A549 (cell line): ENCODE results near the gene OR10A4. TPM values are rescaled to one million over a fixed set of nuclear protein-coding genes. Genes with fewer than 3 reads are reported as not detected.
"Not testable (repeated sequence)": the region's sequence is repeated elsewhere in the genome, so short reads cannot be mapped to it uniquely, and the experiment has no call there.

Experiments
- ATAC-seq, 2 experiments: fragments of 200-7000 bp in 1 of 2; fragments of >200 bp in 1 of 2; cut with Nextera tagmentation in 1 of 2; cut with Tn5 transposase in 1 of 2; 3 replicates each; pipeline versions ENCODE4 v1.8.0 to v1.9.1; 2018 to 2020; ENCODE audit warnings: mild to moderate bottlenecking in 1 of 2, moderate library complexity in 1 of 2
- CTCF ChIA-PET: fragments of 300-600 bp; sonication (Branson Sonifier 250); formaldehyde crosslinking; extraction: SDS; loops from one replicate; lab custom pipeline; 2021; ENCODE audit warnings: antibody characterized with exemption, inconsistent platforms; lab: Yijun Ruan, JAX
- POLR2A ChIA-PET: fragments of 350-600 bp; formaldehyde crosslinking; extraction: SDS; loops from one replicate; lab custom pipeline; 2021; ENCODE audit warnings: antibody characterized with exemption, inconsistent platforms; lab: Yijun Ruan, JAX
- DNase-seq, 2 experiments: peaks; one replicate each; pipeline versions ENCODE4 v3.0.0 to v3.0.0-alpha.2; 2011 to 2016; ENCODE audit warnings: low read depth in 1 of 2, low spot score in 1 of 2
- FAIRE-seq: peaks from 2 replicates; lab custom pipeline; 2011; peaks lifted over from hg19 to GRCh38; lab: Jason Lieb, UNC
- H3K27ac ChIP-seq, 2 experiments: fragments of >200 bp; sonication (Bioruptor Twin); formaldehyde crosslinking; 3 replicates each; pipeline ENCODE4 v1.5.1; 2016 to 2017
- H3K4me1 ChIP-seq: fragments of >200 bp; sonication (Bioruptor Twin); formaldehyde crosslinking; 3 replicates; pipeline ENCODE4 v1.6.1; 2016
- H3K4me2 ChIP-seq: fragments of >200 bp; sonication (Bioruptor Twin); formaldehyde crosslinking; 3 replicates; pipeline ENCODE4 v1.6.1; 2016
- H3K4me3 ChIP-seq: fragments of >200 bp; sonication (Bioruptor Twin); formaldehyde crosslinking; 3 replicates; pipeline ENCODE4 v1.5.1; 2016
- H3K9me3 ChIP-seq: fragments of >200 bp; sonication (Bioruptor Twin); formaldehyde crosslinking; 3 replicates; pipeline ENCODE4 v1.6.1; 2016
- CBX8 ChIP-seq: fragments of 200-600 bp; sonication (generic); IDR thresholded peaks from 2 replicates; pipeline ENCODE4 v1.6.1; 2016
- CEBPB ChIP-seq, 2 experiments: fragments of >200 bp in 1 of 2; sonication (Bioruptor Twin) in 1 of 2; formaldehyde crosslinking in 1 of 2; IDR thresholded peaks; 2 replicates each; pipeline ENCODE4 v1.6.1; 2012 to 2016
- EHF ChIP-seq: fragments of 250-450 bp; sonication (Bioruptor Pico); IDR thresholded peaks from 2 replicates; pipeline ENCODE4 v1.5.0; 2020; ENCODE audit warnings: mild to moderate bottlenecking
- EHMT2 ChIP-seq: fragments of 200-600 bp; sonication (generic); IDR thresholded peaks from 2 replicates; pipeline ENCODE4 v1.6.1; 2016; ENCODE audit warnings: antibody characterized with exemption, low read depth, mild to moderate bottlenecking, moderate library complexity
- FOSL2 ChIP-seq, 2 experiments: fragments of 450-650 bp in 1 of 2; fragments of >200 bp in 1 of 2; sonication (Bioruptor Twin) in 1 of 2; formaldehyde crosslinking; IDR thresholded peaks; 2 replicates each; pipeline versions ENCODE4 v1.5.0 to v1.6.1; 2016 to 2020; ENCODE audit warnings: mild to moderate bottlenecking in 1 of 2, moderate library complexity in 1 of 2
- FOXS1 ChIP-seq: fragments of 250-450 bp; sonication (Bioruptor Pico); IDR thresholded peaks from 2 replicates; pipeline ENCODE4 v1.5.0; 2020; ENCODE audit warnings: mild to moderate bottlenecking, moderate library complexity
- GATA3 ChIP-seq: IDR thresholded peaks from 2 replicates; pipeline ENCODE4 v1.6.1; 2012; ENCODE audit warnings: borderline replicate concordance
- HOXA7 ChIP-seq: fragments of 250-450 bp; sonication (Bioruptor Pico); IDR thresholded peaks from 2 replicates; pipeline ENCODE4 v1.5.0; 2020; ENCODE audit warnings: mild to moderate bottlenecking, moderate library complexity
- HOXB13 ChIP-seq: fragments of 250-450 bp; sonication (Bioruptor Pico); IDR thresholded peaks from 2 replicates; pipeline ENCODE4 v1.5.0; 2020; ENCODE audit warnings: low read depth, mild to moderate bottlenecking, moderate library complexity
- HOXB5 ChIP-seq: fragments of 250-450 bp; sonication (Bioruptor Pico); IDR thresholded peaks from 2 replicates; pipeline ENCODE4 v1.5.0; 2020; ENCODE audit warnings: mild to moderate bottlenecking, moderate library complexity
- JUNB ChIP-seq: fragments of >200 bp; sonication (Bioruptor Twin); formaldehyde crosslinking; IDR thresholded peaks from 2 replicates; pipeline ENCODE4 v1.6.1; 2016
- KDM1A ChIP-seq: fragments of 200-600 bp; sonication (generic); IDR thresholded peaks from 2 replicates; pipeline ENCODE4 v1.6.1; 2016; ENCODE audit warnings: low read depth, mild to moderate bottlenecking
- KDM5A ChIP-seq: fragments of 200-600 bp; sonication (generic); IDR thresholded peaks from 2 replicates; pipeline ENCODE4 v1.6.1; 2016; ENCODE audit warnings: antibody characterized with exemption, mild to moderate bottlenecking
- MAFK ChIP-seq: fragments of 450-650 bp; IDR thresholded peaks from 2 replicates; pipeline ENCODE4 v1.6.1; 2014; ENCODE audit not compliant: partially characterized antibody
- MYC ChIP-seq: IDR thresholded peaks from 2 replicates; pipeline ENCODE4 v1.6.1; 2012; ENCODE audit warnings: mild to moderate bottlenecking, inconsistent platforms, low read length, improper control_type of control experiment, borderline replicate concordance
- PHF8 ChIP-seq: fragments of 200-600 bp; sonication (generic); IDR thresholded peaks from 2 replicates; pipeline ENCODE4 v1.6.1; 2016; ENCODE audit warnings: low read depth, mild to moderate bottlenecking, antibody characterized with exemption, moderate library complexity, borderline replicate concordance
- POLR2A ChIP-seq: IDR thresholded peaks from 2 replicates; pipeline ENCODE4 v1.6.1; 2012; ENCODE audit warnings: mild to moderate bottlenecking, low read length
- POLR2AphosphoS2 ChIP-seq: conservative IDR thresholded peaks from 2 replicates; pipeline ENCODE4 v1.6.1; 2012; ENCODE audit warnings: low read length, improper control_type of control experiment, inconsistent platforms
- RCOR1 ChIP-seq: fragments of 150-350 bp; IDR thresholded peaks from 2 replicates; pipeline ENCODE4 v1.6.1; 2014; ENCODE audit warnings: antibody characterized with exemption, low read length, low read depth
- SREBF2 ChIP-seq: fragments of 450-650 bp; IDR thresholded peaks from 2 replicates; pipeline ENCODE4 v1.6.1; 2014; ENCODE audit warnings: mild to moderate bottlenecking, moderate library complexity
- TP53 ChIP-seq: fragments of 250-450 bp; sonication (Bioruptor Pico); IDR thresholded peaks from 2 replicates; pipeline ENCODE4 v1.5.0; 2021; ENCODE audit warnings: mild to moderate bottlenecking, moderate library complexity
- WGBS: methylation state at CpG from one replicate; pipeline ENCODE4 v1.1.6; 2017; ENCODE audit errors: missing lambda C conversion rate; 5-methylcytosine and 5-hydroxymethylcytosine counted together
- polyA plus RNA-seq, 4 experiments: library from polyadenylated mRNA; depleted of rRNA in 3 of 4; stranded (reverse); fragments of >200 nt; fragmentation: RNase III in 1 of 4; extraction: RNeasy Plus Mini Kit Qiagen cat#74134 plus additional on column Dnase treatment in 1 of 4; gene quantifications; 2 replicates in 3 of 4; 3 replicates in 1 of 4; pipeline ENCODE4 v1.2.3, GENCODE V29; 2011 to 2017

The OR10A4 gene
- polyA plus RNA-seq, 2 of the 4 experiments (the other 2 are of a cell fraction): not detected

GRCh38 chr11:6895010-6895409, 18.6 kb downstream of the OR10A4 start:
- Histone ChIP-seq H3K4me3 (no peak overlapping the region), H3K27ac (no peak overlapping the region), H3K4me2 (no peak overlapping the region), H3K4me1 (no peaks in the 10 kb centered on the region), H3K9me3 (no peaks in the 10 kb centered on the region)
- ATAC-seq (no peak), DNase-seq (no peak), FAIRE-seq (no peak)
- TF ChIP-seq FOSL2 (IDR thresholded peaks at IDR 0.05): no peak
- TF ChIP-seq FOSL2 (CRISPR knock-in tag; IDR thresholded peaks at IDR 0.05): no peak
- TF ChIP-seq POLR2A: no peak
- TF ChIP-seq KDM5A: no peak
- TF ChIP-seq EHMT2: no peak
- ChIA-PET CTCF (no interaction called here), POLR2A (no interaction called here)

GRCh38 chr11:6898911-6899310, 22.5 kb downstream of the OR10A4 start:
- TF ChIP-seq KDM1A (no peak), HOXA7 (CRISPR knock-in tag) (no peak), MAFK (no peak), POLR2AphosphoS2 (no peak), RCOR1 (no peak), PHF8 (no peak), SREBF2 (no peak), EHF (CRISPR knock-in tag) (no peak), CBX8 (no peak), EHMT2 (no peak), GATA3 (no peak), HOXB5 (CRISPR knock-in tag) (no peak), HOXB13 (CRISPR knock-in tag) (no peak)
- no peak for ATAC-seq
- FAIRE-seq: no peak
- H3K4me1 ChIP-seq: no peaks in the 10 kb centered on the region
- CTCF ChIA-PET: no interaction called here
- no peak overlapping the region for H3K27ac ChIP-seq
- POLR2A ChIA-PET: no interaction called here
- no peak for DNase-seq
- no peak overlapping the region for H3K4me3 ChIP-seq
- H3K9me3 ChIP-seq: no peaks in the 10 kb centered on the region
- WGBS: 0% methylated on average over 1 of the region's 1 CpG
- H3K4me2 ChIP-seq: no peak overlapping the region

DNA sequence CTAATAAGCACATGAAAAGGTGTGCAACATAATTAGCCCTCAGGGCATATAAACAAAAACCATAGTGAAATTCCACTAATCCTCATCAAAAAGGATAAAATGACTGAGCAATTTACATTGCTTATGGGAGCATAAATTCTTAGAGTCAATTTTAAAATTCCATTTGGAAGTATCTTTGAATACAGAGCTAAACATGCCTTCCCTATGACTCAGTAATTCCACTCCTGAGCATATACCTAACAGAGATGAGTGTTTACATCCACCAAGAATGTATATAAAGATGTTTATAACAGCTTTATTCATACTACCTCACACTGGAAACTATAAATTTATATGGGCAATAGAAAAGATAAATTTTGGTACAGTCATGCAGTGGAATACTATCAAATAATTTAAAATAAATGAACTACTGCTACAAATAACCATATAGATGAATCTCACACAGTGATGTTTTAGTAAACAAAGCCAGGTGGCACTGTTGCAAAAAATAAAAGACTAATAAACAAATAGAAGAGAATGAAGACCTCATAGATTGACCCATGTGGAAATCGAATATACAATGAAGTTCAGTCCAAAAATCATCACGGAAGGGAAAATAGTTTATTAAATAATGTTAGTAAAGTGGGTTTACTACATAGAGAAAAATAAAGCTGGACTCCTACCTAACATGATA, 24.0 kb downstream of the OR10A4 start:
- DNase-seq: no peak
- H3K4me3 ChIP-seq: no peak overlapping the region
- CTCF ChIA-PET: no interaction called here
- 16% methylated on average over 2 of the region's 2 CpGs for WGBS
- FAIRE-seq: no peak
- POLR2A ChIA-PET: no interaction called here
- no peak for ATAC-seq
- no peaks in the 10 kb centered on the region for H3K9me3 ChIP-seq
- no peak overlapping the region for H3K4me2 ChIP-seq
- H3K27ac ChIP-seq: no peak overlapping the region
- H3K4me1 ChIP-seq: no peaks in the 10 kb centered on the region
- no peak for TF ChIP-seq TP53 (CRISPR knock-in tag)
- no peak for TF ChIP-seq MYC
- no peak for TF ChIP-seq HOXB13 (CRISPR knock-in tag)
- TF ChIP-seq POLR2A: no peak
- TF ChIP-seq CEBPB (IDR thresholded peaks at IDR 0.05): no peak
- no peak for TF ChIP-seq JUNB

DNA sequence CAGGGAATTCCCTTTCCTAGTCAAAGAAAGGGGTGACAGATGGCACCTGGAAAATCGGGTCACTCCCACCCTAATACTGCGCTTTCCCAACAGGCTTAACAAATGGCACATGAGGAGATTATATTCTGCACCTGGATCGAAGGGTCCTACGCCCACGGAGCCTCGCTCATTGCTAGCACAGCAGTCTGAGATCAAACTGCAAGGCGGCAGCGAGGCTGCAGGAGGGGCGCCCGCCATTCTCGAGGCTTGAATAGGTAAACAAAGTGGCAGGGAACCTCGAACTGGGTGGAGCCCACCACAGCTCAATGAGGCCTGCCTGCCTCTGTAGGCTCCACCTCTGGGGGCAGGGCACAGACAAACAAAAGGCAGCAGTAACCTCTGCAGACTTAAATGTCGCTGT, 28.4 kb downstream of the OR10A4 start:
- CTCF ChIA-PET, H3K4me1 ChIP-seq, FAIRE-seq, DNase-seq, POLR2A ChIA-PET, ATAC-seq, H3K4me3 ChIP-seq, H3K4me2 ChIP-seq, H3K9me3 ChIP-seq, H3K27ac ChIP-seq: not testable (repeated sequence)
- 25% methylated on average over 11 of the region's 13 CpGs for WGBS

DNA sequence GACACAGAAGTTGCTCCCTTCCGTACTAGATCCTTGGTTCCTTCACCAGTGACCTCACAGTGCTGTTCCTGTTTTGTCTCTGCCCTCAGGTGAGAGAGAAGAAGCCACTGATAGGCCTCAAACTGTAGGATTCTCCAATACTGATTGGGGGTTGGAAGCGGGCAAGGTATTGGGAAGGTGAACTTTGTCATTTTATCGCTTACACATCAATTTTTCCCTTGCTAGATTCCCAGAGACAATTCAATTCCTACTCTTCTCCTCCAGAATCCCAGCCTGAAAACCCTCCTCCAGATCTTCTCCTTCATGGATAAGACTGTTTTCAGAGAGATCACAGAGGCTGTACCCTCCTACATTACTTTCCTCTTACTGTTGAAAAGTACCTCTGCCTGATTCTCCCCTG, 35.0 kb downstream of the OR10A4 start:
- ATAC-seq (no peak), FAIRE-seq (no peak), DNase-seq (no peak)
- Histone ChIP-seq H3K27ac (no peak overlapping the region), H3K4me2 (no peak overlapping the region), H3K9me3 (no peaks in the 10 kb centered on the region), H3K4me3 (no peak overlapping the region), H3K4me1 (no peaks in the 10 kb centered on the region)
- CTCF ChIA-PET: no interaction called here
- POLR2A ChIA-PET: no interaction called here
- TF ChIP-seq FOXS1 (CRISPR knock-in tag): no peak
- TF ChIP-seq MAFK: peak; percentile 58
- no peak for TF ChIP-seq FOSL2 (IDR thresholded peaks at IDR 0.05)
- TF ChIP-seq FOSL2 (CRISPR knock-in tag; IDR thresholded peaks at IDR 0.05): no peak
- TF ChIP-seq POLR2AphosphoS2: no peak
- 28% methylated on average over 3 of the region's 3 CpGs for WGBS
